GM23338 (cell line): ENCODE measurements around the gene MRGPRE. TPM values are rescaled to one million over a fixed set of nuclear protein-coding genes. Genes with fewer than 3 reads are reported as not detected.

ENCODE experiments used
- ATAC-seq: fragments of 200-7000 bp; cut with Tn5 transposase; 3 replicates; pipeline ENCODE4 v1.9.1; 2020
- DNase-seq: peaks from one replicate; pipeline ENCODE4 v3.0.0-alpha.2; 2015; ENCODE audit warnings: low spot score
- H2AFZ ChIP-seq: fragments of 200-600 bp; sonication (generic); 2 replicates; pipeline ENCODE4 v1.8.0; 2016; ENCODE audit warnings: antibody characterized with exemption, mild to moderate bottlenecking, moderate library complexity
- H3F3A ChIP-seq: fragments of 200-600 bp; sonication (generic); replicated peaks from 2 replicates; pipeline ENCODE4 v1.8.0; 2017; ENCODE audit warnings: antibody characterized with exemption, mixed run types, low read depth
- H3K27ac ChIP-seq: fragments of 200-600 bp; sonication (generic); 2 replicates; pipeline ENCODE4 v1.6.1; 2016; ENCODE audit warnings: low read depth
- H3K27me3 ChIP-seq: fragments of 200-600 bp; sonication (generic); 2 replicates; pipeline ENCODE4 v1.8.0; 2016; ENCODE audit warnings: mild to moderate bottlenecking, mixed run types, moderate library complexity; ENCODE audit not compliant: insufficient read depth
- H3K36me3 ChIP-seq: fragments of 200-600 bp; sonication (generic); 2 replicates; pipeline ENCODE4 v1.8.0; 2016; ENCODE audit warnings: mild to moderate bottlenecking; ENCODE audit not compliant: insufficient read depth
- H3K4me1 ChIP-seq: fragments of 200-600 bp; sonication (generic); 2 replicates; pipeline ENCODE4 v1.8.0; 2016; ENCODE audit warnings: mild to moderate bottlenecking, moderate library complexity; ENCODE audit not compliant: insufficient read depth
- H3K4me2 ChIP-seq: fragments of 200-600 bp; sonication (generic); 2 replicates; pipeline ENCODE4 v1.7.1; 2017; ENCODE audit warnings: mixed run types
- H3K4me3 ChIP-seq: fragments of 200-600 bp; sonication (generic); 2 replicates; pipeline ENCODE4 v1.6.1; 2016; ENCODE audit warnings: mixed run types
- H3K79me2 ChIP-seq: fragments of 200-600 bp; sonication (generic); replicated peaks from 2 replicates; pipeline ENCODE4 v1.8.0; 2017; ENCODE audit warnings: mild to moderate bottlenecking; ENCODE audit not compliant: insufficient read depth
- H3K9me2 ChIP-seq: fragments of 200-600 bp; sonication (generic); 2 replicates; pipeline ENCODE4 v1.8.0; 2017; ENCODE audit not compliant: insufficient read depth
- H4K20me1 ChIP-seq: fragments of 200-600 bp; sonication (generic); replicated peaks from 2 replicates; pipeline ENCODE4 v1.8.0; 2017; ENCODE audit warnings: mild to moderate bottlenecking; ENCODE audit not compliant: insufficient read depth
- H3K27ac Mint-ChIP-seq: 2 replicates; pipeline ENCODE4 v1.8.0; 2020; ENCODE audit warnings: inconsistent platforms, mild to moderate bottlenecking, moderate library complexity, mixed read lengths
- H3K27me3 Mint-ChIP-seq: 3 replicates; pipeline ENCODE4 v1.8.0; 2022; ENCODE audit warnings: low read depth, mild to moderate bottlenecking, moderate library complexity, mixed read lengths, inconsistent platforms; ENCODE audit not compliant: insufficient read depth, poor library complexity
- H3K36me3 Mint-ChIP-seq: 3 replicates; pipeline ENCODE4 v1.8.0; 2021; ENCODE audit warnings: low read depth, mild to moderate bottlenecking, inconsistent platforms, moderate library complexity, mixed read lengths
- H3K4me1 Mint-ChIP-seq: 3 replicates; pipeline ENCODE4 v1.8.0; 2020; ENCODE audit warnings: mild to moderate bottlenecking, inconsistent platforms, mixed read lengths
- H3K4me3 Mint-ChIP-seq: 3 replicates; pipeline ENCODE4 v1.8.0; 2021; ENCODE audit warnings: moderate library complexity, mild to moderate bottlenecking, inconsistent platforms, mixed read lengths
- H3K9me3 Mint-ChIP-seq: 3 replicates; pipeline ENCODE4 v1.8.0; 2020; ENCODE audit warnings: moderate library complexity, mild to moderate bottlenecking, inconsistent platforms, mixed read lengths
- ZNF114 ChIP-seq: fragments of 250-450 bp; sonication (Bioruptor Pico); IDR thresholded peaks from 2 replicates; pipeline ENCODE4 v1.5.0; 2020; ENCODE audit warnings: mild to moderate bottlenecking, moderate library complexity
- polyA plus RNA-seq: library from polyadenylated mRNA; unstranded; fragments of >200 nt; fragmentation: Nextera tagmentation; extraction: Ambion mirVana; gene quantifications from 2 replicates; pipeline ENCODE4 v1.2.1, GENCODE V29; 2016
- total RNA-seq: library from RNA; depleted of rRNA; stranded (reverse); fragments of >200 nt; shearing (Covaris generic); gene quantifications from 2 replicates; pipeline ENCODE4 v1.2.3, GENCODE V29; 2014
- TF ChIP-seq, protein P1 (sequence below): fragments of 250-450 bp; sonication (Bioruptor Pico); IDR thresholded peaks from 2 replicates; pipeline ENCODE4 v1.5.0; 2020; ENCODE audit warnings: mild to moderate bottlenecking, moderate library complexity
- TF ChIP-seq, protein P2 (sequence below), 2 experiments: fragments of 200-600 bp in 1 of 2; sonication (generic) in 1 of 2; conservative IDR thresholded peaks; 2 replicates each; pipeline versions ENCODE4 v1.5.1 to v1.6.1; 2016 to 2017; ENCODE audit warnings: antibody characterized with exemption in 2 of 2, low read depth in 2 of 2, mild to moderate bottlenecking in 2 of 2, moderate library complexity in 1 of 2

Gene MRGPRE
- total and polyA plus RNA-seq, 2 experiments from 2014 or later, result not detected

DNA sequence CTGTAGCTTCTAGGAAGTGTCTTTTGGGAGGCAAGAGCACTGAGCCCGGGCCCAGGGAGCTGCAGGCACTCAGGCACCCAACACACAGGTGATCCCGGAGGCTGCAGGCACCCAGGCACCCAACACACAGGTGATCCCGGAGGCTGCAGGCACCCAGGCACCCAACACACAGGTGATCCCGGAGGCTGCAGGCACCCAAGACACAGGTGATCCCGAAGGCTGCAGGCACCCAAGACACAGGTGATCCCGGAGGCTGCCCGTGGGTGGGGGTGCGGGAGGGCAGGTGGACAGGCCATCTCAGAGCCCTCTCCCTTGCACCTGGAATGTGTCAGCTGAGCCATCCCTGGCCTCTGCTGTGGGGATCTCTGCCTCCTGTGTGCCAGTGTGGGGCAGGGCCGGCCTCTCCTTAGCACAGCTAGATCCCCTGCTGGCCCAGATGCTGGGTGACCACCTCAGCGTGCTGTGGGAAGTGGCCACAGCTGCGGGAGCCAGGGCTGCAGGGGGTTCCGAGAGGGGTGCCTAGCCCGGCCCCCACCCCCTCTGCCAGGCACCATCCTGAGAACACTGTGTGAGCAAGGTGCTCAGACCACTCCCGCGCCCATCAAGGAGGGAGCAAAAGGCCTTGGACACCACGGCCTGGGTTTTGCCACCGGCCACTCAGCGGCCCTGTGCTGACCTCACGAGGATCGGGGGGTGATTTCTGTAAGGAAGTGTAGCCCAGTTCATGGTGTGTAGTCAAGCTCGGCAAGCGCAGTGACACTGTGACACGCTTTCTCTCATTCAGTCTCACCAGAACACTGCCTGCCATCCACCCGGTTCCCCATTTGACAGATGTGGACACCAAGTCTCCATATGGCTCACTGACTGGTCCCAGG, 27.8 kb downstream of the MRGPRE start (continued):
- TF ChIP-seq, protein P1, sequence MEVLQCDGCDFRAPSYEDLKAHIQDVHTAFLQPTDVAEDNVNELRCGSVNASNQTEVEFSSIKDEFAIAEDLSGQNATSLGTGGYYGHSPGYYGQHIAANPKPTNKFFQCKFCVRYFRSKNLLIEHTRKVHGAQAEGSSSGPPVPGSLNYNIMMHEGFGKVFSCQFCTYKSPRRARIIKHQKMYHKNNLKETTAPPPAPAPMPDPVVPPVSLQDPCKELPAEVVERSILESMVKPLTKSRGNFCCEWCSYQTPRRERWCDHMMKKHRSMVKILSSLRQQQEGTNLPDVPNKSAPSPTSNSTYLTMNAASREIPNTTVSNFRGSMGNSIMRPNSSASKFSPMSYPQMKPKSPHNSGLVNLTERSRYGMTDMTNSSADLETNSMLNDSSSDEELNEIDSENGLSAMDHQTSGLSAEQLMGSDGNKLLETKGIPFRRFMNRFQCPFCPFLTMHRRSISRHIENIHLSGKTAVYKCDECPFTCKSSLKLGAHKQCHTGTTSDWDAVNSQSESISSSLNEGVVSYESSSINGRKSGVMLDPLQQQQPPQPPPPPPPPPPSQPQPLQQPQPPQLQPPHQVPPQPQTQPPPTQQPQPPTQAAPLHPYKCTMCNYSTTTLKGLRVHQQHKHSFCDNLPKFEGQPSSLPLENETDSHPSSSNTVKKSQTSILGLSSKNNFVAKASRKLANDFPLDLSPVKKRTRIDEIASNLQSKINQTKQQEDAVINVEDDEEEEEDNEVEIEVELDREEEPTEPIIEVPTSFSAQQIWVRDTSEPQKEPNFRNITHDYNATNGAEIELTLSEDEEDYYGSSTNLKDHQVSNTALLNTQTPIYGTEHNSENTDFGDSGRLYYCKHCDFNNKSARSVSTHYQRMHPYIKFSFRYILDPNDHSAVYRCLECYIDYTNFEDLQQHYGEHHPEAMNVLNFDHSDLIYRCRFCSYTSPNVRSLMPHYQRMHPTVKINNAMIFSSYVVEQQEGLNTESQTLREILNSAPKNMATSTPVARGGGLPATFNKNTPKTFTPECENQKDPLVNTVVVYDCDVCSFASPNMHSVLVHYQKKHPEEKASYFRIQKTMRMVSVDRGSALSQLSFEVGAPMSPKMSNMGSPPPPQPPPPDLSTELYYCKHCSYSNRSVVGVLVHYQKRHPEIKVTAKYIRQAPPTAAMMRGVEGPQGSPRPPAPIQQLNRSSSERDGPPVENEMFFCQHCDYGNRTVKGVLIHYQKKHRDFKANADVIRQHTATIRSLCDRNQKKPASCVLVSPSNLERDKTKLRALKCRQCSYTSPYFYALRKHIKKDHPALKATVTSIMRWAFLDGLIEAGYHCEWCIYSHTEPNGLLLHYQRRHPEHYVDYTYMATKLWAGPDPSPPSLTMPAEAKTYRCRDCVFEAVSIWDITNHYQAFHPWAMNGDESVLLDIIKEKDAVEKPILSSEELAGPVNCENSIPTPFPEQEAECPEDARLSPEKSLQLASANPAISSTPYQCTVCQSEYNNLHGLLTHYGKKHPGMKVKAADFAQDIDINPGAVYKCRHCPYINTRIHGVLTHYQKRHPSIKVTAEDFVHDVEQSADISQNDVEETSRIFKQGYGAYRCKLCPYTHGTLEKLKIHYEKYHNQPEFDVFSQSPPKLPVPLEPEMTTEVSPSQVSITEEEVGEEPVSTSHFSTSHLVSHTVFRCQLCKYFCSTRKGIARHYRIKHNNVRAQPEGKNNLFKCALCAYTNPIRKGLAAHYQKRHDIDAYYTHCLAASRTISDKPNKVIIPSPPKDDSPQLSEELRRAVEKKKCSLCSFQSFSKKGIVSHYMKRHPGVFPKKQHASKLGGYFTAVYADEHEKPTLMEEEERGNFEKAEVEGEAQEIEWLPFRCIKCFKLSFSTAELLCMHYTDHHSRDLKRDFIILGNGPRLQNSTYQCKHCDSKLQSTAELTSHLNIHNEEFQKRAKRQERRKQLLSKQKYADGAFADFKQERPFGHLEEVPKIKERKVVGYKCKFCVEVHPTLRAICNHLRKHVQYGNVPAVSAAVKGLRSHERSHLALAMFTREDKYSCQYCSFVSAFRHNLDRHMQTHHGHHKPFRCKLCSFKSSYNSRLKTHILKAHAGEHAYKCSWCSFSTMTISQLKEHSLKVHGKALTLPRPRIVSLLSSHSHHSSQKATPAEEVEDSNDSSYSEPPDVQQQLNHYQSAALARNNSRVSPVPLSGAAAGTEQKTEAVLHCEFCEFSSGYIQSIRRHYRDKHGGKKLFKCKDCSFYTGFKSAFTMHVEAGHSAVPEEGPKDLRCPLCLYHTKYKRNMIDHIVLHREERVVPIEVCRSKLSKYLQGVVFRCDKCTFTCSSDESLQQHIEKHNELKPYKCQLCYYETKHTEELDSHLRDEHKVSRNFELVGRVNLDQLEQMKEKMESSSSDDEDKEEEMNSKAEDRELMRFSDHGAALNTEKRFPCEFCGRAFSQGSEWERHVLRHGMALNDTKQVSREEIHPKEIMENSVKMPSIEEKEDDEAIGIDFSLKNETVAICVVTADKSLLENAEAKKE (CRISPR knock-in tag), result no peak

DNA sequence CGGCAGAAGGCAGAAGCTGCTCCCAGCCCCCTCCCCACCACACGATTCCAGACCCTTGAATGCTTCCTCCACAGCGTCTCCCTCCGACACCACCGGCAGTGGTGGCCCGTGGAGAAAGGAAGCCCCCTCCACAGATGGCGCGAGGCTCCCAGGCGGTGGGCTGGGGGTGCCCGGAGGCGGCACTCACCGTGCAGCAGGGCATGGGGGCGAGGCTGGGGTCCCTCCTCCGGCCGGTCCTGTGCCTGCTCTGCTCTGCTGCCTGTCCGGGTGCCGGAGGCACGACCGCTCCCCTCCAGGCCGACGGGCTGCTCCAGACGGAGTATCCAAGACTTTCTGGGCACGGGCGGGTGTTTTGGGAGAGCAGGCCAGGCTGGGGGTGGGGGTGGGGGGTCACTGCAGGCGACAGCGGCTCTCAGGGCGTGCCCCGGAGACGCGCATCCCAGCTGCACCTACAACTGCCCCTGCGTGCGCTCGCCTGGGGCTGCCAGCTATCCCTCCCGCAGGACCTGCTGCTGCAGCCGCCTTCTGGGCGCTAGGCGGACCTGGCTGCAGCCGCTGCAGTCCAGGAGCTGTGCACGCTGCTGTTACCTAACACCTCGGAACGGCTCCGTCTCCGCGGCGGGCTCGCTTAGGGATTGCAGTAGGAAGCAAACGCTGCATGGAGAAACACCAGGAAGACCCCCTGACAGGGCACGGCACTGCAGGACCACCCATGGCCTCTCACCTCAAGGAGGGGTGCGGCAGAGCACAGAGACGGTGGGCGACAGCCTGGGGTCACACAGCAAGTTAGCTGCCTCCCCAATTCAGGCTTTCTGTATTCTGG, 28.8 kb downstream of the MRGPRE start:
- Histone ChIP-seq H3K9me2 (no peaks in the 10 kb centered on the region), H3K36me3 (no peaks in the 10 kb centered on the region), H4K20me1 (no peaks in the 10 kb centered on the region), H3K4me2 (peak overlapping the region; percentile 85), H3K27me3 (peaks cover 33% of the 10 kb centered on the region), H3K4me1 (no peaks in the 10 kb centered on the region), H2AFZ (peak overlapping the region; percentile 86), H3F3A (no peaks in the 10 kb centered on the region), H3K79me2 (no peaks in the 10 kb centered on the region), H3K4me3 (peak overlapping the region; percentile 63), H3K27ac (no peak overlapping the region)
- Mint-ChIP-seq H3K9me3 (no peaks in the 10 kb centered on the region), H3K4me1 (peaks cover 3% of the 10 kb centered on the region; the same call in 1 of the 3 replicates), H3K27me3 (peaks cover 32% of the 10 kb centered on the region), H3K27ac (no peak overlapping the region), H3K36me3 (no peaks in the 10 kb centered on the region), H3K4me3 (peak overlapping the region; percentile 67)
- ATAC-seq (peak; percentile 86), DNase-seq (peak; percentile 69)
- TF ChIP-seq, protein P2, sequence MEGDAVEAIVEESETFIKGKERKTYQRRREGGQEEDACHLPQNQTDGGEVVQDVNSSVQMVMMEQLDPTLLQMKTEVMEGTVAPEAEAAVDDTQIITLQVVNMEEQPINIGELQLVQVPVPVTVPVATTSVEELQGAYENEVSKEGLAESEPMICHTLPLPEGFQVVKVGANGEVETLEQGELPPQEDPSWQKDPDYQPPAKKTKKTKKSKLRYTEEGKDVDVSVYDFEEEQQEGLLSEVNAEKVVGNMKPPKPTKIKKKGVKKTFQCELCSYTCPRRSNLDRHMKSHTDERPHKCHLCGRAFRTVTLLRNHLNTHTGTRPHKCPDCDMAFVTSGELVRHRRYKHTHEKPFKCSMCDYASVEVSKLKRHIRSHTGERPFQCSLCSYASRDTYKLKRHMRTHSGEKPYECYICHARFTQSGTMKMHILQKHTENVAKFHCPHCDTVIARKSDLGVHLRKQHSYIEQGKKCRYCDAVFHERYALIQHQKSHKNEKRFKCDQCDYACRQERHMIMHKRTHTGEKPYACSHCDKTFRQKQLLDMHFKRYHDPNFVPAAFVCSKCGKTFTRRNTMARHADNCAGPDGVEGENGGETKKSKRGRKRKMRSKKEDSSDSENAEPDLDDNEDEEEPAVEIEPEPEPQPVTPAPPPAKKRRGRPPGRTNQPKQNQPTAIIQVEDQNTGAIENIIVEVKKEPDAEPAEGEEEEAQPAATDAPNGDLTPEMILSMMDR (conservative IDR thresholded peaks at IDR 0.05; ENCODE audit: low read depth in 2 of 2), result 0 out of 4 replicates have a peak, but pooled peaks of 1 of the 2 experiments have one; percentile 10
- TF ChIP-seq ZNF114 (CRISPR knock-in tag), result no peak
